GM19043 (cell line): Measurements from ENCODE around the gene GABRG3.

Experiments used
- ATAC-seq: cut with Tn5 transposase; IDR thresholded peaks from one replicate; pipeline ENCODE4 v1.9.1; 2021; ENCODE audit warnings: low read depth; ENCODE audit not compliant: unreplicated experiment

Gene GABRG3

GRCh38 chr15:27059610-27060202 is 88.7 kb downstream of the GABRG3 start:
- no peak for ATAC-seq

GRCh38 chr15:27061739-27062138 is 90.8 kb downstream of the GABRG3 start:
- no peak for ATAC-seq

DNA sequence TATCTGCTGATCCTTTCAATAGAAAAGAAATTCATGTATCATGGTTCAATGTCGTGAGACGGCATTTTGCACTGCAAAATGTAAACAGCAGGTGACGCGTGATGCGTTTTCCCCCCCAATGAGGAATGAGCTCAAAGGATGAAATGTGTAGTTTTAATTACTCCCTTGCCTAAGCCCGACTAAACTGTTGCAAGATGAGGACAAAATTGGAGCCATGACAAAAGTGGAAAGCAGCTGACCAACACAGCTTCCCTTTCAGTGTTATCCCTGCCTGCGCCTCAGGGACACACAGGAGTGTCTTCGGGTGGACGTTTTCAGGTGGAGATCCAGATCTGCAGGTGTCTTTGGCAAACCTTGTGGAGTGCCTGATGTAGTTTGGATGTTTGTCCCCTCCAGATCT is 92.0 kb downstream of the GABRG3 start:
- no peak for ATAC-seq

- ATAC-seq = no peak
These were observed 93.1 kb downstream of the GABRG3 start for GRCh38 chr15:27064080-27064479.

DNA sequence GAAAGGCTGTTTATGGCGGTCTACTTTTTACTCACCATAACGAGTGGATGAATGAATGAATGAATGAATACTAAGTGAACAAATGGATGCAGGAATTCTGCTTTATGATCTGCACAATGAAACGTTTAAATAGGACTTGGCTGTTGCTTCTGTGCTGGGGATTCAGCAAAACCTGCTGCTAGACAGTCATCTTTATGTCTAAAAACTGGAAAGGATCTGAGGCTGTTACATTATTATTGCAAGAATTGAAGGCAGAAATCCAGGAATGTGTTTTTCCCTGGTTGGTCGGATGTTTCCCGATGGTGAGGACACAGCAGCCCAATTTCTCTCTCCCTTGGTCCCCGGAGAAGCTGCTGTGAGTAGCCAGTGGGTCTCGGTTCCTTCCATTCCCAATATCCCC is 94.2 kb downstream of the GABRG3 start:
- no peak for ATAC-seq

DNA sequence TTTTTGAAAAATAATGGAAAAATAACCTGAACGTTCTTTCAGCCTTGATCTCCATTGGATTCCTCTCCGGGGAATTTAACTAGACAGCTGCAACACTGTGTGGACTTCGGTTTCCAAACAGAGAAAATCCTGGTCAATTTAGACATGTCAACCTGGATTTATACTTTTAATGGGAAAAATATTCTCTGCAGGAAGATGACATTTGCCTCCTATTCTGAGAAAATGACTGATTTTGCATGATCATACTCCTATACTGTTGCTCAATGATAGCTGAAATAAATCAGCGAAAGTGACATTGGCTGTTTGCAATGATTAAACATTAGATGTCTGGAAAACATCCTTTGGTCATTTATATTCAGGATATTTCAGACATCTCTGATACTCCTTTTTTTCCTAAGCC is 94.8 kb downstream of the GABRG3 start:
- ATAC-seq = no peak

GRCh38 chr15:27066446-27066845 is 95.5 kb downstream of the GABRG3 start:
- no peak for ATAC-seq

DNA sequence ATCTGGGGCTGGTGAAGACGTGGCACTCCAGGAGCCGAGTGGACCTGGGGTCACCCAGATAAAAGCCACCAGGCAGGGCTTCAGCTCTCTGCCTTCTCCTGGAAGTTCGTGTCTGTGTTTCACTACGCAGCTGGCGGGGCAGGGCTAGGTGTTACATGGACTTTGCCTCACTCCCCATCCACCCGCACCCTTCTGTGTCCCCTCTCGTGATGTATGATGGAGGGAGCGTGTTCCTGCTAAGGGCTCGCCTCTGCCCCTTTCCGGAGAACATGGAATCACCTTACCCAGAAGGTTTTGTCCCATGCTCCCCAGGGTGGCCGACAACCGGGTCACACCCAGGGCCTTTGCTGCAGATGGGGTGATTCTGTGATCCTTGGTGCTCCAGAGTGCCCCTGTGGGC is 96.2 kb downstream of the GABRG3 start:
- ATAC-seq = no peak

DNA sequence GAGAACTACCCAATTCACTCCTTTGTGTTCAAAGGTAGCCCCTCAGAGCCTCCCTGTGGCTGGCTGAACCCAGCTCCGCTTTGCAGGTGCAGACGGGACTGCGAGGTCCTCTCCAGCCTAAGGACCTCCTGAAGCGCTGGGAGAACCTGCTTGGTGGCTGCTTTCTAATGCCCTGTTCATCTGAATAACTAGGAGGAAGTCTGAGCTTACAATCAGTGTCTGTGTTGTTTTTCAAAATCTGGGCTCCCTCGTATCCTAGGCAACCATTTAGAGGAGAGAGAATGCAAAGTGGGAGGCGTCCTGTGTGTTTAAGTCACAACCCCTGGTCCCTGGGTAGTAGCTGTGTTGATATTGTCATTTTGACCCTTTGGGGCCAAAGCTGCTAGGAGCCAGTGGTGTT is 99.9 kb downstream of the GABRG3 start:
- no peak for ATAC-seq

DNA sequence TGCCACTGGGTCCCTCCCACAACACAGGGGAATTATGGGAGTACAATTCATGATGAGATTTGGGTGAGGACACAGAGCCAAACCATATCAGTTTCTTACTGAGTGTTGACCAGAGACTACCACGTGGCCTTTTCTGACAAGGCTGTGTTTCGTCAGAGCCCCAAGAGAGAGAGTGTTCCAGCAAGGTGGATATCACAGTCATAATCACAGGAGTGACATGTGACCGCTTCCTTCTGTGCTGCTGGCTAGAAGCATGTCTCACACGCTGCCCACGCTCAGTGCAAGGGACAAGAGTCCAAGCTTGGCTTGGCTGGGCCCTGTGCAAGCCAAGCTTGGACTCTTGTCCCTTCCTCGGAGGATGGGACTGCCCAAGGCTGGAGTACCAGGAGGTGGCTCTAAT is 103.2 kb downstream of the GABRG3 start:
- ATAC-seq = no peak

GRCh38 chr15:27077790-27078189 is 106.8 kb downstream of the GABRG3 start:
- no peak for ATAC-seq

- no peak for ATAC-seq
These were observed 110.9 kb downstream of the GABRG3 start for GRCh38 chr15:27081676-27082418.

- ATAC-seq = no peak
These were observed 111.5 kb downstream of the GABRG3 start for GRCh38 chr15:27082526-27082925.

- ATAC-seq = no peak
These were observed 113.9 kb downstream of the GABRG3 start for GRCh38 chr15:27084844-27085243.

DNA sequence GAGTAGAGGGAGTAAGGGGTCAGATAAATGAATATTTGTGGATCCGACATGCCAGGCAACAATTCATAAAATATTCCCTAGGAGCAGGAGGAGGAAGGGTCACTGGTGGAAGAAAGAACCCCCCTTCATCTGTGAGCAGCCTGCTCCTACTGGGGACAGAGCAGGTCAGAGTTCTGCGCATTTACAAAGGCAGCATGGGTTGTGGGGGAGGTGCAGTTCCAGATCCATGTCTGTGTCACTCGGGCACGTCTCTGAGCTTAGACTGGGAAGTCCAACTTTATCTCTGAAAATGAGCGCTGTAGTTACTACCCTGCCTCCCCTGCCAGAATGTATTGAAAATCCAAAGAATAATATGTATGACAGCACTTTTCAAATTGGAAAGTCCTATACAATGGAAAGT is 115.2 kb downstream of the GABRG3 start:
- no peak for ATAC-seq

DNA sequence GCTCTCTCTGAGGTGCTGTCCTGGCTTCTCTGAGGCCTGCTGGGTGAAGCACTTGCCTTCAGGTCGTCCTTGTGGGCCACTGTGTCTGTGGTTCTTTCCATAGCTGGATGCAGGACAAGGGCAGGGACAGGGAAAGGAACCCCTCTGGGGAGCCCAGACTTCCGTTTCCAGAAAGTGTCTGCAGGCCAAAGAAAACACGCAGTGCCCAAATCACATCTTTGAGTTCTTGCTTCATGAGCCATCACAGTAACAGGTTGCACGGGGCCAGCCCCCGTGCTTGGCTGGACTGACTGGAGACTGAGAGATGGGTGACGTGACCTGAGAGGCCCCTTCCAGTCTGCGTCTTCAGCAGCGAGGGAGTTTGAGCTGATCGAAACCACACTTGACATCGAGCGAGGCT is 115.8 kb downstream of the GABRG3 start:
- no peak for ATAC-seq

GRCh38 chr15:27087651-27088583 is 116.9 kb downstream of the GABRG3 start:
- ATAC-seq = no peak

DNA sequence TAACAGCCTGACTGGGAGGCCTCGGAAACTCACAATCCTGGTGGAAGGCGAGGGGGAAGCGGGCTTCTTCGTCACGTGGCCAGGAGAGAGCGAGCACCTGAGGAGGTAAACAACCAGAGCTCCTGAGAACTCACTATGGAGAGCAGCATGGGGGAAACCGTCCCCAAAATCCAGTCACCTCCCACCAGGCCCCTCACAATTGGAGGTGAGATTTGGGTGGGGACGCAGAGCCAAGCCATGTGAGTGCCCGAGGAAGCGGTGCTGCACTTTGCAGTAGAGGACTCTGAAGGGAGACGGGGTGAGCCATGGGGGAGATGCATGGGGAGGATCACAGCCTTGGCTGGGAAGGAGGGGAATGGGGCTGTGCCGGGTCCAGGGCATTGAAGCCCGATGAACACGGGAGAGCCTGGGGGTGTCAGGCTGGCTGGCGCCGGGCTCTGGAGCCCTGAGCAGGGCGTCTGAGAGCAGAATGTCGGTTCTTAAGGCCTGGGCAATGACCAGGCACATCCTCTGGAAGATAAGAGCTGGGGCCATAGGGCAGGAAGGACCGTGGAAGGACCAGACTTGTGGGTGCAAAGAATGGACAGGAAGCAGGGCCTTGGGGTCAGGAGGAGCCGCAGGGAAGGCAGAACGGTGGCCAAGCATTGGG is 117.7 kb downstream of the GABRG3 start:
- no peak for ATAC-seq

DNA sequence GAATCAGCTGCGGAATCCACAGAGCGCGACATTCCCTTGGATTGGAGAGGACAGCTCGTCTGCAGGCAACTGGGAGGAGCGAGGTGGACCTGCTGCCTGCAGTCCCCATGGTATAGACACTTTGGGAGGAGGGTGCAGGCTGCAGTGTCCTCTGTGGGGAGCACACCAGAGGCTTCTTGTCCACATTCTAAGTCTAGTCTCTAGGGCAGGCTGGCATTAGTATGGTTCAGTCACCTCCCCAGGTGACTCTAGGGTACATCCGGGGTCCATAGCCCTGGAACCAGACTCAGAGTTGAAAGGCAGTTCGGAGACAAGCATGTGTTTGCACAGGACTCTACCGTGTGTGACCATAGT is 118.2 kb downstream of the GABRG3 start:
- ATAC-seq = no peak

DNA sequence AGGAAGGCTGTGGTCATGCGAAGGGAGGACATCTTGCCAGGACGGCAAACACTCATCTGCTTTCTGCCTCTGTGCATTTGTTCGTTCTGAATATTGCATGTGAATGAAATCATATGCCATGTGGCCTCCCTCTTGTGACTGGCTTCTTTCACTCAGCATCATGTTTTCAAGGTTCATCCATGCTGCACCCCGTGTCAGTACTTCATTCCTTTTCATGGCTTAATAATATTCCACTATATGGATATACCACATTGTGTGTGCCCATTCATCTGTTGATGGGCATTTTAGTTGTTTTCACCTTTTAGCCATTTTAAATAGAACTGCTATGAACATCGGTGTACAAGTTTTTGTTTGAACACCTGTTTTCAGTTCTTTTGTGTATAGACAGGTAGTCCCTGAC is 118.7 kb downstream of the GABRG3 start:
- no peak for ATAC-seq
